ENCODE results near the gene LURAP1L. TPM values are rescaled to one million over a fixed set of nuclear protein-coding genes. Genes with fewer than 3 reads are reported as not detected.

LURAP1L gene, protein sequence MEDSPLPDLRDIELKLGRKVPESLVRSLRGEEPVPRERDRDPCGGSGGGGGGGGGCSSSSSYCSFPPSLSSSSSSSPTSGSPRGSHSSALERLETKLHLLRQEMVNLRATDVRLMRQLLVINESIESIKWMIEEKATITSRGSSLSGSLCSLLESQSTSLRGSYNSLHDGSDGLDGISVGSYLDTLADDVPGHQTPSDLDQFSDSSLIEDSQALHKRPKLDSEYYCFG
- 3.9 and 4.5 TPM in 2 replicates for total RNA-seq

DNA sequence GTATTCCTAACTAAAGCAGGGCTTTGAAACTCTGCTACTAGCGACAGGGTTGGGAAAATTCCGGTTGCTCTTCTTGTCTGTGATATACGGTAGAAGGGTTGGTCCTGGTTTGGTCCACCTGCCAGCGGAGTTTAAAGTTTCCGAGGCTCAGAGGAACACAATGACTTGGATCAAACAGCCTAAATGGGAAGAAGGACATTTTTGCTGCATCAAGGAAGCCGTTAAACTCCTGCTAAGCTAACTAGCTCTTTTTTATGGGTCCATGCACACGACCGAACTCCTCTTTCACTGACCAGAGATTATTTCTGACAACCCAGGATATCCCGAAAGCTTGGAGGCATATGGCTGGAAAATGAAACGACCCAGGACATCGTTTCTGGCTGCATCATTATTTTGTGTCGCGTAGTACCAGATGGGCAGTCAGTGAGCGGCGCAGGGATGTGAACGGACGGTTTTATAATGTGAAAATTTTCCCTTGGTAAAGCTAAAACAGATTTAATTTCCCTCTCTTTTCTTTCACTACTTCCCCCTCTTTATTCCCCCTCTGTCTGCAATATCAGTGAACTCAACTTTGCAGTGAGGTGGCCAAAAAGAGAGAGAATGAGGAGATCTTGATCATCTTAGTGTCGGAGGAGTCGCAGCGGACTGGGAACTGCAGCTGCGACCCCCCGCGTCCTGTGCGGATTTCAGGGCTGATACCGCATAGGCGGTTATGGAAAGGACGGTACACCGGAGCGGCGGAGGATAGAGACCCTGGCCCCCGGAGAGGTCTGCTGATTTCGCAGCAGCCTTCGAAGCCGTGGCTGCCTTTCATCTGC, at the start of gene LURAP1L:
LURAP1L (plus strand) TSS at position 160 of the 818 bp plus-strand sequence. CDS start 696 bp downstream, outside the sequence.

Other genes with a start within 250 kb of the LURAP1L start
- 0.27 and 0.56 TPM in 2 replicates for gene TYRP1, start 81.6 kb upstream of the LURAP1L start, total RNA-seq